ENCODE measurements around the gene DNAJC11. TPM values are rescaled to one million over a fixed set of nuclear protein-coding genes. Genes with fewer than 3 reads are reported as not detected.
A peak's percentile ranks its signal among the peaks of the same experiment; 100 is the strongest.

Gene DNAJC11
- total RNA-seq, 1 donor from 2014 or later, result 17.9 TPM

DNA sequence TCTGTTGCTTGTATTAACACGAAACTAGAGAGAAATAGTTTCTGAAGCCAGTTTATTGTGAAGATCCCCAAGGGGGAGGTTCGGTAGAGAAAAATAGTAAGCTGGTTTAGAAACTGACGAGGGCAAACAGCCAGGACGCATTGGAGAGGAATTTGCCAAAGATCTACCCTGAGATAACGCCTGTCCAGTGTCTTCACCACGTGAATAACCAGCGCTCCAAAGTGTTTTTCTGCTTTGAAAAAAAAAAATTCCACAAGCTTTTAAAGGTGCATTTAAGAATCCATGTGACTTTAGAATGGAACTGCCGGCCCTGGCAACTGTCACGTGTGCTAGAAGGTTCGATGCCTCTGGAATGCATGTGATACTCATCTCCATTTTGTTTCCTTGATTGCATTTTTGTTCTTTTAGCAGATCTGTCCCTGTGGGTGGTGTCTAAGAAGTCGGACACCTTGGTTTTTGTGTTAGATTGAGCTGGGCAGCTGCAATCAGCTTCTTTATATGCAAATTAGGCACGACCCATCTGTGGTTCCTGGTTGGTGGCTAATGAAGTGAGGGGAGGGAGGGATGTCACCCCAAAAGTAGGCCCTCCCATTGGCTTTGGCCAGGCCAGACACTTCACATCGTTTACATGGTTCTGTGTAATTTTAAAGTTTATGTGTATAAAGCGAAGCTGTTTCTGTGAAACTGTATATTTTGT lies 78.2 kb downstream of the DNAJC11 start:
- TF ChIP-seq, protein P1, sequence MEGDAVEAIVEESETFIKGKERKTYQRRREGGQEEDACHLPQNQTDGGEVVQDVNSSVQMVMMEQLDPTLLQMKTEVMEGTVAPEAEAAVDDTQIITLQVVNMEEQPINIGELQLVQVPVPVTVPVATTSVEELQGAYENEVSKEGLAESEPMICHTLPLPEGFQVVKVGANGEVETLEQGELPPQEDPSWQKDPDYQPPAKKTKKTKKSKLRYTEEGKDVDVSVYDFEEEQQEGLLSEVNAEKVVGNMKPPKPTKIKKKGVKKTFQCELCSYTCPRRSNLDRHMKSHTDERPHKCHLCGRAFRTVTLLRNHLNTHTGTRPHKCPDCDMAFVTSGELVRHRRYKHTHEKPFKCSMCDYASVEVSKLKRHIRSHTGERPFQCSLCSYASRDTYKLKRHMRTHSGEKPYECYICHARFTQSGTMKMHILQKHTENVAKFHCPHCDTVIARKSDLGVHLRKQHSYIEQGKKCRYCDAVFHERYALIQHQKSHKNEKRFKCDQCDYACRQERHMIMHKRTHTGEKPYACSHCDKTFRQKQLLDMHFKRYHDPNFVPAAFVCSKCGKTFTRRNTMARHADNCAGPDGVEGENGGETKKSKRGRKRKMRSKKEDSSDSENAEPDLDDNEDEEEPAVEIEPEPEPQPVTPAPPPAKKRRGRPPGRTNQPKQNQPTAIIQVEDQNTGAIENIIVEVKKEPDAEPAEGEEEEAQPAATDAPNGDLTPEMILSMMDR (IDR thresholded peaks at IDR 0.05; ENCODE audit: insufficient read depth, low read length, severe bottlenecking), result no peak
- no peak for FAIRE-seq
- Histone ChIP-seq H3K27me3 (ENCODE audit: control insufficient read depth, insufficient read depth, low read length) (no peaks in the 10 kb centered on the region), H3K4me3 (ENCODE audit: low read depth, low read length) (no peak overlapping the region), H3K36me3 (ENCODE audit: control insufficient read depth, insufficient read depth, low read length) (peaks cover 24% of the 10 kb centered on the region)
- no peak for DNase-seq (ENCODE audit: low read depth)

DNA sequence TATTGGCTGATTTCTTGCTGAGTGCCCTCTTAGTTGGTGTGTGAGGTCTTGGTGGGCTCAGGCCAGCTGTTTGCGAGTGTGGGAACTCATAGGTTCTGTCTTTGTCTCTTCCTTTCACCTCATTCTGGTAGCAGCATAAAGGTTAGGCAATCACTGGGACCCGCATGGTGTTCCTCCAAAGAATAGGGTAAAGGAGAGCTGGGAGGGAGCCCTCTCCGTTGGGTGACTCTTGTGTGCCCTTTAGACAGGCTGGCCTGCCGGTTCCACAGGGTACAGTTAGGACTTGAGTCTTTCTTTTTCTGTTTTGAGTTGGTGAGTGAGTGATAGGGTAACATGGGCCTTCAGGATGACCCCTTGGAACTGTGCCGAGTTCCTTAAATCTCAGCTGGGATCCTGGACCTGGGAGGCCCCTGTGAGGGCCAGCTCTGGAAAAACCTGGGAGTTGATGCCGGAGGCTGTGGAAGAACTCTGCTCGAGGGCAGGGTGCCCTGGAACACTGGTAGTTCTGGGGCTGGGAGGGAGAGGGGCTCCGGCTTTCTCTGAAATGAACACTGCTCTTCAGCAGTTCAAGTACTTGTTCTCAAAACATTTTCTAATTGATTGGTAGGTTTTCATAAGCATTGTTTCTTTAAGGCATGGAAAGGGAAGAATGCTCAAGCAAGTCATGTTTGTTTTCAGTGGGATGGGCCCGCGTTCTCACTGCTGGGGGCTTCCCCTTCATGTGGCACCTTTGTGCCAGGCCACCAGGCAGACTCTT lies 79.0 kb downstream of the DNAJC11 start:
- FAIRE-seq, result peak; percentile 28
- Histone ChIP-seq H3K36me3 (ENCODE audit: control insufficient read depth, insufficient read depth, low read length) (peaks cover 20% of the 10 kb centered on the region), H3K4me3 (ENCODE audit: low read depth, low read length) (no peak overlapping the region), H3K27me3 (ENCODE audit: control insufficient read depth, insufficient read depth, low read length) (no peaks in the 10 kb centered on the region)
- TF ChIP-seq, protein P1 (IDR thresholded peaks at IDR 0.05; ENCODE audit: insufficient read depth, low read length, severe bottlenecking), result no peak
- no peak for DNase-seq (ENCODE audit: low read depth)

DNA sequence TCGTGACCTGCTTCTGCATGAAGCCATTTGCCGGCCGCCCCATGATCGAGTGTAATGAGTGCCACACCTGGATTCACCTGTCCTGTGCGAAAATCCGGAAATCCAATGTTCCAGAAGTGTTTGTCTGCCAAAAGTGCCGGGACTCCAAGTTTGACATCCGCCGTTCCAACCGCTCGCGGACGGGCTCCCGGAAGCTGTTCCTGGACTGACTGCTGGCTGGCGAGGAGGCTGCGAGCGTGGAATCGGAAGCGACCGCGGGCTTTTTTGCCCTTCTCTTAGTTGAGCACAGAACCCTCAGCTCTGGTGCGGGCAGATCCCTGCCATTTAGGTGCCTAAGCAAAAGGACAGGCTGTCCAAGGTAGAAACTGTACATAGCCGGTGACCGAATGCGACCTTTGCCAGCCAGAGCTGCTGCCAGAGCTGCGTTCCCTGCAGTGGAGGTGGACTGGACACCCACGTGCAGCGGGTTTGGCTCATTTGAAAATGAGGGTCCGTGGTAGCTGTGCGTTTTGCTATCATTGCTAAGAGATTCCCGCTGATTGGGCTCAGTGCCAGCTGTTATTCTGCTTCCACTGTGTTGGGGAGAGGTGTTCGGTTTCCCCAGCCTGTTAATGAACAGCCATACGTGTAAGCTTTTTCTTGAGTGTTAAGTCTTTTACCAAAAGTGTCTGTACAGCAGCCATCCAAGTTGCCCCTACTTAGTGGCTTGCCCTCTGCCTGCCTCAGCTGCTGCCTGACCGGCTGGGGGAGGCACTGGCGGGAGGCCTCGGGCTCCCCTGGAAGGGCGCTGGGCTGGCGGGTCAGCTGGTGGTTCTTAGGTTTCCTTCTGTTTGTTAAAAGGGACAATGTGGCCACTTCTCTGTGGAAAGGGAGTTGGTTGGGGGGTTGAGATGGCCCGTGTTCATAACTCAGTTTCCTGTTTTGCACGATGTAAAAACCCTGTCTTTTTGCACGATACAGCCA lies 79.9 kb downstream of the DNAJC11 start:
- Histone ChIP-seq H3K4me3 (ENCODE audit: low read depth, low read length) (no peak overlapping the region), H3K27me3 (ENCODE audit: control insufficient read depth, insufficient read depth, low read length) (no peaks in the 10 kb centered on the region), H3K36me3 (ENCODE audit: control insufficient read depth, insufficient read depth, low read length) (peaks cover 17% of the 10 kb centered on the region)
- no peak for DNase-seq (ENCODE audit: low read depth)
- TF ChIP-seq, protein P1 (IDR thresholded peaks at IDR 0.05; ENCODE audit: insufficient read depth, low read length, severe bottlenecking), result no peak
- FAIRE-seq, result no peak

DNA sequence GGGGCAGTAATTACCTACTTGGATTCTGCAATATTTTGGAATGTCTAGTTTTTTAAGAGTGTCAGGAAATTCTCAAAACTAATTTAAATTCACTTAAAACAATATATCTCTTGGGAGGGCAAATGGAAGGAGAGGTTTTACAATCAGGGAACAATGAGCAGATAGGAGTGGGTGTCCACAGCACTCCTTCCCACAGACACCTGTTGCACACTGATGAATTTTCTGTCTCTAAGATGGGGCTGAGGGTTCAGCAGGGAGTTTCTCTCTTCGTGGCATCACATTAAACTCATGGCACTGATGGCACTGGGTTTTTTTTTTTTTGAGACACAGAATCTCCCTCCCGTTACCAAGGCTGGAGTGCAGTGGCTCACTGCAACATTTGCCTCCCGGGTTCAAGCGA lies 82.6 kb downstream of the DNAJC11 start:
- H3K4me3 ChIP-seq (ENCODE audit: low read depth, low read length), result no peak overlapping the region
- no peak for FAIRE-seq
- no peak for DNase-seq (ENCODE audit: low read depth)
- TF ChIP-seq, protein P1 (IDR thresholded peaks at IDR 0.05; ENCODE audit: insufficient read depth, low read length, severe bottlenecking), result no peak
- H3K27me3 ChIP-seq (ENCODE audit: control insufficient read depth, insufficient read depth, low read length), result no peaks in the 10 kb centered on the region
- H3K36me3 ChIP-seq (ENCODE audit: control insufficient read depth, insufficient read depth, low read length), result peaks cover 17% of the 10 kb centered on the region

DNA sequence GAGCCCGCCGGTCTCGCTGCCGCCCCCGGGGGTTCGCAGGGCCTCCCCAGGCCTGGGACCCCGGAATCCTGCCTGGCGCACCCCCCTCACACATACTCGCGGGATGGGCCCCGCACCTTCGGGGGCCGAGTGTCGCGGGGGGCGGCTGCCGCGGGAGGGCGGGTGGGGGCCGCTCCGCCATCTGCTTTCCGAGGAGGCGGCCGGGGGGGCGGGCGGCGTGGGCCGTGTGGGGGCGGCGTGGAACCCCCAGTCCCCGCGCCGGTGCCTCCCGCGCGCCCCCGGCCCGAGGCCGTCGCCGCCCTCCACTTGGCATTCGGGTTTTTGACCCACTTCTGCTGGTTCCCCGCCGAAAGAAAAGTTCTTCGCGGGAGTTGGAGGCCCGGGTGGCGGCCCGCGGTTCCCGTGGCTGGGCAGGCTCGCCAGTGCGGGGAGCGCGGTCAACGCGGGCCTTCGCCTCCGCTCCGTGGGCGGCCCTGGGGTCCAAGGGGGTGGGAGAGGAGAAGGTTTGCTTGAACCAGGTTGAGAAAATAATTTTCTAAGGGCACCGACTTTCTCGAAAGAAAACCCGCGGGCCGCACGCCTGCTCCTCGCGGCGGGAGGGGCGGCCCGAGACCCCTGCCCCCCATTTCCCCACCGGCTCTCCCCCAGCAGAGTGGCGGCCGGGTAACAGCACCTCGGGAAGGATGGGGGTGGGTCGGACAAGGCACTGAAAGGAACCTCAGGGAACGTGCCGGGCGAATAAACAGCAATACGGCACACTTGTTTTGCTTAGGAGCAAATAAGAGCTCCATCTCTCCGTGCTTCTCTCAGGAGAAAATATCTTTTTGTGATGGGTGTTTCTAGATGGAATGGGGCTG lies 86.5 kb downstream of the DNAJC11 start:
- peaks cover 7% of the 10 kb centered on the region for H3K36me3 ChIP-seq (ENCODE audit: control insufficient read depth, insufficient read depth, low read length)
- no peak for DNase-seq (ENCODE audit: low read depth)
- TF ChIP-seq, protein P1 (IDR thresholded peaks at IDR 0.05; ENCODE audit: insufficient read depth, low read length, severe bottlenecking), result no peak
- no peak for FAIRE-seq
- no peaks in the 10 kb centered on the region for H3K27me3 ChIP-seq (ENCODE audit: control insufficient read depth, insufficient read depth, low read length)
- peak overlapping the region; percentile 80 for H3K4me3 ChIP-seq (ENCODE audit: low read depth, low read length)

All from bronchial epithelial cell (primary cell).